ENCODE results near the gene DYRK2.
A peak's percentile ranks its signal among the peaks of the same experiment; 100 is the strongest.

Gene DYRK2

DNA sequence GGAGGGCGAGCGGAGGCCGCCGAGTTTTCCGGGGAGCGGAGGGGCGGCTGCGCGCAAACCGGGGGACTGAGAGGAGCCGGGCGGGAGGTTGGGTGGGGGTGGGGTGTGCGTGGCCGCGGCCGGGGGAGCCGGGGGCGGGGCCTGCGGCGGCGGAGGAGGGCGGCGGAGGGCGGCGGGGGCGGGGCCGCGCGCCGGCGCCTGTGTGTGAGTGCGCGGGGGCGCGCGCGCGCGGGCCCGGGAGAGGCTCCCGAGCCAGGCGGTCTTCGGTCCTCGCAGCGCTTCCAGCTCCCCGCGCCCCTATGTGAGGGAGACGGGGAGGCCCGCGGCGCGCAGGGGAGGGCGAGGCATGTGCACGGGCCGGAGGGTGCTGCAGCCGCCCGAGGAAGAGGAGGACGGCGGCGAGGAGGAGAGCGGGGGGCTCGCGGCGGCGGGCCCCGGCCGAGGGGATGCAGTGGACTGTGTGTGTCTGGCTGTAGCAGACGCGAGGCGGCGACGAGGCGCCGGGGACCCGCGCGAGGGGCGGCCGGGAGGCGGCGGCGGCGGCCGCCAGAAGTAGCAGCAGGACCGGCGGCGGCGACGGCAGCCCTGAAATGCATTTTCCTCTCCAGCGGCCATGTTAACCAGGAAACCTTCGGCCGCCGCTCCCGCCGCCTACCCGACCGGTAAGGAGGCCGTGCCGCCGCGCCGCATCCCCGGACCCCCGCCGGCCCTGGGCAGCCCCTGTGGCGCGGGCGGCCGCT lies at the start of gene DYRK2:
TSS of gene DYRK2 (plus strand) at position 225 of the 740 bp plus-strand sequence. CDS start at position 614, 389 bp downstream.
- TF ChIP-seq, protein P1, sequence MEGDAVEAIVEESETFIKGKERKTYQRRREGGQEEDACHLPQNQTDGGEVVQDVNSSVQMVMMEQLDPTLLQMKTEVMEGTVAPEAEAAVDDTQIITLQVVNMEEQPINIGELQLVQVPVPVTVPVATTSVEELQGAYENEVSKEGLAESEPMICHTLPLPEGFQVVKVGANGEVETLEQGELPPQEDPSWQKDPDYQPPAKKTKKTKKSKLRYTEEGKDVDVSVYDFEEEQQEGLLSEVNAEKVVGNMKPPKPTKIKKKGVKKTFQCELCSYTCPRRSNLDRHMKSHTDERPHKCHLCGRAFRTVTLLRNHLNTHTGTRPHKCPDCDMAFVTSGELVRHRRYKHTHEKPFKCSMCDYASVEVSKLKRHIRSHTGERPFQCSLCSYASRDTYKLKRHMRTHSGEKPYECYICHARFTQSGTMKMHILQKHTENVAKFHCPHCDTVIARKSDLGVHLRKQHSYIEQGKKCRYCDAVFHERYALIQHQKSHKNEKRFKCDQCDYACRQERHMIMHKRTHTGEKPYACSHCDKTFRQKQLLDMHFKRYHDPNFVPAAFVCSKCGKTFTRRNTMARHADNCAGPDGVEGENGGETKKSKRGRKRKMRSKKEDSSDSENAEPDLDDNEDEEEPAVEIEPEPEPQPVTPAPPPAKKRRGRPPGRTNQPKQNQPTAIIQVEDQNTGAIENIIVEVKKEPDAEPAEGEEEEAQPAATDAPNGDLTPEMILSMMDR (IDR thresholded peaks at IDR 0.05; ENCODE audit: low read depth, low read length): no peak
- peak; percentile 44 for DNase-seq (ENCODE audit: extremely low read depth, low read depth)

DNA sequence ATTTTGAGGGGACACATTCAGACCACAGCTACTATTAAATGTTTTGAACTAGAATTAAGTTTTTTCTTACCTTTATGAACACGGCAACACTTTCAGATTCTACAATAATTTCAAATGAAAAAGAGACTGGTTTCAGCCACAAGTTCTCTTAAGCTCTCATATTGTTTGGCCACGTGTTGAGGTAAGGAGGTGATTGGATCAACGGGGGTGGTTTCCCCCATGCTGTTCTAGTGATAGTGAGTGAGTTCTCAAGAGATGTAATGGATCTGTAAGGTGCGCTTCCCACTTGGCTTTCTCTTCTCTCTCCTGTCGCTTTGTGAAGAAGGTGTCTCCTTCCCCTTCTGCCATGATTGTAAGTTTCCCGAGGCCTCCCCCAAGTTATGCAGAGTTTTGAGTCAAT lies 48.9 kb upstream of the DYRK2 start:
- TF ChIP-seq, protein P1 (IDR thresholded peaks at IDR 0.05; ENCODE audit: low read depth, low read length): no peak
- DNase-seq (ENCODE audit: extremely low read depth, low read depth): no peak

DNA sequence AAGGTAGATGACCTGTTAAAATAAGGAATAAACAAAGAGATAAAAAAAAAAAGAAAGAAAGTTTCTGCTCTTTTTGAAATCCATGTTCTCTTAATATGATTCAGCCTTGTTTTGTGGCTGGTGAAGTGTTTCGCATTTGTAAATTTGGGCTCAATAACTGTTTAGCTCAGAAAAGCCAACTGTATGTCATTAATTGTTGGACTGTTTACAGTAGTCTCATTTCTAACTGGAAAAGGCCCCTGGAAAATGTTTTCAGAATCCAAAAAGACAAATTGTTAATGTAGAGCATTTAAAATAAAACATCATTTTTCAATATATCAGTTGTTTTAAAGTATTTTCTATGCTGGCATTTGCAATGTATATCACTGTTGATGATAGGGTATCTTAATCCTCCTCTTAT lies 47.4 kb upstream of the DYRK2 start:
- TF ChIP-seq, protein P1 (IDR thresholded peaks at IDR 0.05; ENCODE audit: low read depth, low read length): no peak
- DNase-seq (ENCODE audit: extremely low read depth, low read depth): no peak

GRCh38 chr12:67609226-67609870 lies 39.2 kb upstream of the DYRK2 start:
- TF ChIP-seq, protein P1 (IDR thresholded peaks at IDR 0.05; ENCODE audit: low read depth, low read length): no peak
- DNase-seq (ENCODE audit: extremely low read depth, low read depth): no peak

GRCh38 chr12:67613040-67613439 lies 35.5 kb upstream of the DYRK2 start:
- TF ChIP-seq, protein P1 (IDR thresholded peaks at IDR 0.05; ENCODE audit: low read depth, low read length): no peak
- no peak for DNase-seq (ENCODE audit: extremely low read depth, low read depth)

GRCh38 chr12:67617629-67618028 lies 30.9 kb upstream of the DYRK2 start:
- TF ChIP-seq, protein P1 (IDR thresholded peaks at IDR 0.05; ENCODE audit: low read depth, low read length): no peak
- no peak for DNase-seq (ENCODE audit: extremely low read depth, low read depth)

GRCh38 chr12:67618303-67618702 lies 30.2 kb upstream of the DYRK2 start:
- no peak for DNase-seq (ENCODE audit: extremely low read depth, low read depth)
- TF ChIP-seq, protein P1 (IDR thresholded peaks at IDR 0.05; ENCODE audit: low read depth, low read length): no peak

Data from AG09319 (cell line).